H9 (cell line): Measurements from ENCODE around the gene ARMC9. TPM values are rescaled to one million over a fixed set of nuclear protein-coding genes. Genes with fewer than 3 reads are reported as not detected.

Experiments used
- DNase-seq: peaks from one replicate; pipeline ENCODE4 v3.0.0-alpha.2; 2017
- H2AFZ ChIP-seq: one replicate; pipeline ENCODE4 v1.6.1; 2013; ENCODE audit warnings: mild to moderate bottlenecking, low read length, control low read depth, moderate library complexity
- H2AK5ac ChIP-seq: 2 replicates; pipeline ENCODE4 v1.6.1; 2013; ENCODE audit warnings: low read length, control low read depth, mixed read lengths; ENCODE audit not compliant: insufficient read length
- H2BK120ac ChIP-seq: one replicate; pipeline ENCODE4 v1.6.1; 2013; ENCODE audit warnings: low read depth, mild to moderate bottlenecking, low read length, control low read depth, inconsistent platforms; ENCODE audit not compliant: poor library complexity, severe bottlenecking
- H2BK12ac ChIP-seq: 2 replicates; pipeline ENCODE4 v1.6.1; 2013; ENCODE audit warnings: low read length, control low read depth, mixed read lengths, low read depth; ENCODE audit not compliant: insufficient read length
- H2BK15ac ChIP-seq: 2 replicates; pipeline ENCODE4 v1.6.1; 2013; ENCODE audit warnings: low read depth, low read length, control low read depth
- H2BK20ac ChIP-seq: one replicate; pipeline ENCODE4 v1.6.1; 2013; ENCODE audit warnings: low read depth, mild to moderate bottlenecking, low read length, control low read depth, inconsistent platforms; ENCODE audit not compliant: poor library complexity, severe bottlenecking
- H2BK5ac ChIP-seq: 2 replicates; pipeline ENCODE4 v1.6.1; 2013; ENCODE audit warnings: low read length, control low read depth, mixed read lengths; ENCODE audit not compliant: insufficient read length
- H3K14ac ChIP-seq: 2 replicates; pipeline ENCODE4 v1.6.1; 2013; ENCODE audit warnings: low read length, control low read depth; ENCODE audit not compliant: insufficient read depth
- H3K18ac ChIP-seq: 2 replicates; pipeline ENCODE4 v1.6.1; 2013; ENCODE audit warnings: low read depth, mild to moderate bottlenecking, mixed read lengths, low read length, control low read depth; ENCODE audit not compliant: insufficient read length
- H3K23ac ChIP-seq: 2 replicates; pipeline ENCODE4 v1.6.1; 2013; ENCODE audit warnings: low read length, control low read depth, mixed read lengths, low read depth; ENCODE audit not compliant: insufficient read length
- H3K23me2 ChIP-seq: 2 replicates; pipeline ENCODE4 v1.6.1; 2013; ENCODE audit warnings: low read depth, mild to moderate bottlenecking, mixed read lengths, low read length, control low read depth; ENCODE audit not compliant: insufficient read length, poor library complexity, severe bottlenecking
- H3K27ac ChIP-seq: 2 replicates; pipeline ENCODE4 v1.5.1; 2013; ENCODE audit warnings: low read length, control low read depth, mixed read lengths, low read depth; ENCODE audit not compliant: insufficient read length
- H3K27me3 ChIP-seq: 2 replicates; pipeline ENCODE4 v1.6.1; 2013; ENCODE audit warnings: low read length, control low read depth, inconsistent platforms; ENCODE audit not compliant: insufficient read depth
- H3K4ac ChIP-seq: 2 replicates; pipeline ENCODE4 v1.6.1; 2013; ENCODE audit warnings: low read depth, mild to moderate bottlenecking, control low read depth, inconsistent platforms, low read length, moderate library complexity
- H3K4me1 ChIP-seq: 2 replicates; pipeline ENCODE4 v1.6.1; 2013; ENCODE audit warnings: low read length, control low read depth, inconsistent platforms; ENCODE audit not compliant: insufficient read depth
- H3K4me2 ChIP-seq: 2 replicates; pipeline ENCODE4 v1.6.1; 2013; ENCODE audit warnings: low read length, control low read depth, mixed read lengths; ENCODE audit not compliant: insufficient read length, insufficient read depth
- H3K56ac ChIP-seq: 2 replicates; pipeline ENCODE4 v1.6.1; 2013; ENCODE audit warnings: low read depth, mild to moderate bottlenecking, mixed read lengths, low read length, control low read depth; ENCODE audit not compliant: insufficient read length
- H3K79me1 ChIP-seq: 2 replicates; pipeline ENCODE4 v1.6.1; 2013; ENCODE audit warnings: low read depth, mild to moderate bottlenecking, moderate library complexity, low read length, control low read depth, inconsistent platforms; ENCODE audit not compliant: insufficient read depth, poor library complexity, severe bottlenecking
- H3K79me2 ChIP-seq: 2 replicates; pipeline ENCODE4 v1.6.1; 2013; ENCODE audit warnings: low read length, control low read depth, inconsistent platforms; ENCODE audit not compliant: insufficient read depth
- H3K9ac ChIP-seq: 2 replicates; pipeline ENCODE4 v1.6.1; 2013; ENCODE audit warnings: low read length, control low read depth, mixed read lengths; ENCODE audit not compliant: insufficient read length; ENCODE audit errors: extremely low read depth
- H3K9me3 ChIP-seq: one replicate; pipeline ENCODE4 v1.6.1; 2013; ENCODE audit warnings: low read depth, low read length, inconsistent platforms; ENCODE audit not compliant: control insufficient read depth
- H3T11ph ChIP-seq: one replicate; pipeline ENCODE4 v1.6.1; 2013; ENCODE audit warnings: mild to moderate bottlenecking, low read length, control low read depth, inconsistent platforms
- H4K20me1 ChIP-seq: one replicate; pipeline ENCODE4 v1.6.1; 2013; ENCODE audit not compliant: control insufficient read depth, insufficient read length, insufficient read depth
- H4K5ac ChIP-seq: 2 replicates; pipeline ENCODE4 v1.6.1; 2013; ENCODE audit warnings: low read depth, mild to moderate bottlenecking, mixed read lengths, low read length, control low read depth; ENCODE audit not compliant: insufficient read length
- H4K8ac ChIP-seq: replicated peaks from 2 replicates; pipeline ENCODE4 v1.6.1; 2013; ENCODE audit warnings: low read length, control low read depth, mixed read lengths, low read depth; ENCODE audit not compliant: insufficient read length
- H4K91ac ChIP-seq: 2 replicates; pipeline ENCODE4 v1.6.1; 2013; ENCODE audit warnings: low read depth, mild to moderate bottlenecking, moderate library complexity, mixed read lengths, low read length, control low read depth; ENCODE audit not compliant: insufficient read length
- H3K27ac Mint-ChIP-seq, 3 experiments: 2 replicates in 2 of 3; 3 replicates in 1 of 3; pipeline ENCODE4 v1.8.0; 2020 to 2021; ENCODE audit warnings: mixed read lengths in 3 of 3, mild to moderate bottlenecking in 1 of 3, moderate library complexity in 1 of 3
- H3K27me3 Mint-ChIP-seq: 2 replicates; pipeline ENCODE4 v1.8.0; 2021; ENCODE audit warnings: low read depth, mild to moderate bottlenecking, moderate library complexity, mixed read lengths
- H3K36me3 Mint-ChIP-seq, 3 experiments: 2 replicates in 2 of 3; 3 replicates in 1 of 3; pipeline ENCODE4 v1.8.0; 2020 to 2021; ENCODE audit warnings: low read depth in 3 of 3, mixed read lengths in 3 of 3; ENCODE audit not compliant: insufficient read depth in 1 of 3
- H3K4me1 Mint-ChIP-seq, 2 experiments: 2 replicates each; pipeline ENCODE4 v1.8.0; 2020; ENCODE audit warnings: mixed read lengths in 2 of 2
- H3K4me3 Mint-ChIP-seq, 2 experiments: 2 replicates in 1 of 2; 3 replicates in 1 of 2; pipeline ENCODE4 v1.8.0; 2020 to 2021; ENCODE audit warnings: mild to moderate bottlenecking in 2 of 2, mixed read lengths in 2 of 2, moderate library complexity in 1 of 2
- H3K9me3 Mint-ChIP-seq, 2 experiments: 2 replicates in 1 of 2; 3 replicates in 1 of 2; pipeline ENCODE4 v1.8.0; 2020; ENCODE audit warnings: mild to moderate bottlenecking in 2 of 2, mixed read lengths in 2 of 2, moderate library complexity in 1 of 2
- CTCF ChIP-seq: fragments of 200-600 bp; sonication (generic); conservative IDR thresholded peaks from 3 replicates; pipeline ENCODE4 v1.8.0; 2021; ENCODE audit warnings: antibody characterized with exemption, mild to moderate bottlenecking
- WGBS: extraction: QIAGEN DNeasy Blood & Tissue Kit; methylation state at CpG from one replicate; pipeline ENCODE4 v1.1.7; 2013; ENCODE audit warnings: missing lambda C conversion rate, low lambda C conversion rate, mixed read lengths; ENCODE audit not compliant: insufficient read length; ENCODE audit errors: extremely low coverage; 5-methylcytosine and 5-hydroxymethylcytosine counted together
- total RNA-seq: library from RNA; stranded (reverse); gene quantifications from 2 replicates; pipeline ENCODE4 v1.2.1, GENCODE V29; 2021

Gene ARMC9
- total RNA-seq, 1 experiment from 2014 or later, result 37.6 TPM

- Histone ChIP-seq H3K4me1 (peaks cover 2% of the 10 kb centered on the region; the same call in 1 of the 2 replicates), H4K5ac (no peak overlapping the region), H2BK5ac (no peak overlapping the region), H3K9ac (no peak overlapping the region), H3K9me3 (no peaks in the 10 kb centered on the region), H4K20me1 (no peaks in the 10 kb centered on the region), H3K4me2 (no peak overlapping the region), H3K56ac (no peak overlapping the region), H4K91ac (no peak overlapping the region), H3K4ac (no peak overlapping the region), H3K27ac (no peak overlapping the region), H3K14ac (no peak overlapping the region), H2AFZ (no peak overlapping the region), H2BK12ac (no peak overlapping the region), H2BK120ac (no peak overlapping the region), H4K8ac (no peak overlapping the region), H3K79me1 (no peaks in the 10 kb centered on the region), H2BK20ac (no peak overlapping the region), H2BK15ac (no peak overlapping the region), H3K23ac (no peak overlapping the region), H3T11ph (no peak overlapping the region), H3K18ac (no peak overlapping the region), H3K27me3 (no peaks in the 10 kb centered on the region), H3K79me2 (no peaks in the 10 kb centered on the region), H3K23me2 (no peaks in the 10 kb centered on the region), H2AK5ac (no peak overlapping the region)
- H3K36me3 Mint-ChIP-seq, result no peaks in the 10 kb centered on the region; a peak in 3 of 7 replicates
- H3K4me1 Mint-ChIP-seq, result peaks cover 14 to 19% of the 10 kb centered on the region in 2 experiments
- H3K27ac Mint-ChIP-seq, result peak overlapping the region in 1 of 3 experiments; percentile 27; a peak in 1 of 7 replicates
- WGBS, result no CpG with 5 or more reads among the region's 6 CpGs
- DNase-seq, result no peak
- no peak for TF ChIP-seq CTCF
- no peak overlapping the region for H3K4me3 Mint-ChIP-seq
- no peaks in the 10 kb centered on the region; the same call in 1 of the 2 replicates for H3K27me3 Mint-ChIP-seq
- H3K9me3 Mint-ChIP-seq, result no peaks in the 10 kb centered on the region
Measured at GRCh38 chr2:231353469-231353868, 155.0 kb downstream of the ARMC9 start.
